GM12874 (cell line): Measurements from ENCODE around the gene LCN10.

Experiments
- CTCF ChIP-seq: IDR thresholded peaks from 2 replicates; pipeline ENCODE4 v1.5.1; 2011; ENCODE audit warnings: low read depth, mild to moderate bottlenecking, control low read depth, low read length, moderate library complexity; ENCODE audit not compliant: insufficient read depth

The LCN10 gene

GRCh38 chr9:136784997-136785361 is 42.2 kb upstream of the LCN10 start:
- TF ChIP-seq CTCF, result no peak

- TF ChIP-seq CTCF, result peak; percentile 30
Observed at GRCh38 chr9:136784249-136784996, 41.7 kb upstream of the LCN10 start.

- no peak for TF ChIP-seq CTCF
Observed at GRCh38 chr9:136782452-136782851, 39.7 kb upstream of the LCN10 start.

GRCh38 chr9:136779808-136780207 is 37.1 kb upstream of the LCN10 start:
- no peak for TF ChIP-seq CTCF

GRCh38 chr9:136777359-136777758 is 34.6 kb upstream of the LCN10 start:
- no peak for TF ChIP-seq CTCF

GRCh38 chr9:136776947-136777346 is 34.2 kb upstream of the LCN10 start:
- TF ChIP-seq CTCF, result no peak

GRCh38 chr9:136775191-136775590 is 32.5 kb upstream of the LCN10 start:
- no peak for TF ChIP-seq CTCF
